Liver (tissue), 3 donors: ENCODE measurements around the gene SMAP1.

Source experiments
- EGR1 ChIP-seq, 2 donors: IDR thresholded peaks; 2 replicates each; pipeline ENCODE4 v1.6.1; 2016 to 2018; ENCODE audit warnings: antibody characterized with exemption in 2 of 2, low read depth in 2 of 2
- FOXA2 ChIP-seq: IDR thresholded peaks from 2 replicates; pipeline ENCODE4 v1.6.1; 2016; ENCODE audit warnings: antibody characterized with exemption
- GABPA ChIP-seq, 2 donors: IDR thresholded peaks in 1 of 2; conservative IDR thresholded peaks in 1 of 2; 2 replicates each; pipeline ENCODE4 v1.6.1; 2016; ENCODE audit warnings: antibody characterized with exemption in 2 of 2, mild to moderate bottlenecking in 1 of 2, moderate library complexity in 1 of 2
- JUND ChIP-seq, 2 donors: IDR thresholded peaks; 2 replicates each; pipeline ENCODE4 v1.6.1; 2016; ENCODE audit warnings: antibody characterized with exemption in 2 of 2
- RAD21 ChIP-seq, 2 donors: IDR thresholded peaks; 2 replicates each; pipeline ENCODE4 v1.6.1; 2016; ENCODE audit warnings: antibody characterized with exemption in 2 of 2, mild to moderate bottlenecking in 2 of 2
- REST ChIP-seq: IDR thresholded peaks from 2 replicates; pipeline ENCODE4 v1.6.1; 2016; ENCODE audit warnings: antibody characterized with exemption, mild to moderate bottlenecking
- SP1 ChIP-seq: IDR thresholded peaks from 2 replicates; pipeline ENCODE4 v1.6.1; 2018; ENCODE audit warnings: antibody characterized with exemption, mild to moderate bottlenecking
- TAF1 ChIP-seq: conservative IDR thresholded peaks from 2 replicates; pipeline ENCODE4 v1.6.1; 2016; ENCODE audit warnings: antibody characterized with exemption, mild to moderate bottlenecking
- YY1 ChIP-seq: IDR thresholded peaks from 2 replicates; pipeline ENCODE4 v1.6.1; 2016; ENCODE audit warnings: antibody characterized with exemption, mild to moderate bottlenecking
- TF ChIP-seq, protein P1 (sequence below): fragments of 150-350 bp; IDR thresholded peaks from 2 replicates; pipeline ENCODE4 v1.5.1; 2017; ENCODE audit warnings: improper control_type of control experiment, low read depth, low read length; ENCODE audit not compliant: missing input control
- TF ChIP-seq, protein P2 (sequence below): IDR thresholded peaks from 2 replicates; pipeline ENCODE4 v1.6.1; 2016; ENCODE audit warnings: antibody characterized with exemption
- TF ChIP-seq, protein P3 (sequence below): IDR thresholded peaks from 2 replicates; pipeline ENCODE4 v1.6.1; 2016; ENCODE audit warnings: antibody characterized with exemption
- TF ChIP-seq, protein P4 (sequence below): IDR thresholded peaks from 2 replicates; pipeline ENCODE4 v1.6.1; 2016; ENCODE audit warnings: antibody characterized with exemption
- donor health status: healthy.
- donor health status: healthy.

DNA sequence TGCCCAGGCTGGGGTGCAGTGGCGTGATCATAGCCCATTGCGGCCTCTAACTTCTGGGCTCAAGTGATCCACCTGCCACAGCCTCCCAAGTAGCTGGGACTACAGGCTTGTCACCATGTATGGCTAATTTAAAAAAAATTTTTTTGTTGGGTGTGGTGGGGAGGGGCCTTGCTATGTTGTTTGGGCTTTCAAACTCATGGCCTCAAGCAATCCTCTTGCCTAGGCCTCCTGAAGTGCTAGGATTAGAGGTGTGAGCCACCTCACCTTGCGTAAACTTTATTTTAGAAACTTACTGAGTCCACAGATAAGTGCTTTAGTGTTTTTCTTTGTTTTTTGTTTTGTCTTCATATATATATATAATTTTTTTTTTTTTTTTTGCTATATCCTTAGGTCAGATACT, 9.1 kb downstream of the SMAP1 start:
- TF ChIP-seq YY1: no peak
- TF ChIP-seq, protein P1, sequence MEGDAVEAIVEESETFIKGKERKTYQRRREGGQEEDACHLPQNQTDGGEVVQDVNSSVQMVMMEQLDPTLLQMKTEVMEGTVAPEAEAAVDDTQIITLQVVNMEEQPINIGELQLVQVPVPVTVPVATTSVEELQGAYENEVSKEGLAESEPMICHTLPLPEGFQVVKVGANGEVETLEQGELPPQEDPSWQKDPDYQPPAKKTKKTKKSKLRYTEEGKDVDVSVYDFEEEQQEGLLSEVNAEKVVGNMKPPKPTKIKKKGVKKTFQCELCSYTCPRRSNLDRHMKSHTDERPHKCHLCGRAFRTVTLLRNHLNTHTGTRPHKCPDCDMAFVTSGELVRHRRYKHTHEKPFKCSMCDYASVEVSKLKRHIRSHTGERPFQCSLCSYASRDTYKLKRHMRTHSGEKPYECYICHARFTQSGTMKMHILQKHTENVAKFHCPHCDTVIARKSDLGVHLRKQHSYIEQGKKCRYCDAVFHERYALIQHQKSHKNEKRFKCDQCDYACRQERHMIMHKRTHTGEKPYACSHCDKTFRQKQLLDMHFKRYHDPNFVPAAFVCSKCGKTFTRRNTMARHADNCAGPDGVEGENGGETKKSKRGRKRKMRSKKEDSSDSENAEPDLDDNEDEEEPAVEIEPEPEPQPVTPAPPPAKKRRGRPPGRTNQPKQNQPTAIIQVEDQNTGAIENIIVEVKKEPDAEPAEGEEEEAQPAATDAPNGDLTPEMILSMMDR: no peak
- no peak for TF ChIP-seq RAD21 (IDR thresholded peaks at IDR 0.05)
- TF ChIP-seq FOXA2: no peak
- TF ChIP-seq, protein P2, sequence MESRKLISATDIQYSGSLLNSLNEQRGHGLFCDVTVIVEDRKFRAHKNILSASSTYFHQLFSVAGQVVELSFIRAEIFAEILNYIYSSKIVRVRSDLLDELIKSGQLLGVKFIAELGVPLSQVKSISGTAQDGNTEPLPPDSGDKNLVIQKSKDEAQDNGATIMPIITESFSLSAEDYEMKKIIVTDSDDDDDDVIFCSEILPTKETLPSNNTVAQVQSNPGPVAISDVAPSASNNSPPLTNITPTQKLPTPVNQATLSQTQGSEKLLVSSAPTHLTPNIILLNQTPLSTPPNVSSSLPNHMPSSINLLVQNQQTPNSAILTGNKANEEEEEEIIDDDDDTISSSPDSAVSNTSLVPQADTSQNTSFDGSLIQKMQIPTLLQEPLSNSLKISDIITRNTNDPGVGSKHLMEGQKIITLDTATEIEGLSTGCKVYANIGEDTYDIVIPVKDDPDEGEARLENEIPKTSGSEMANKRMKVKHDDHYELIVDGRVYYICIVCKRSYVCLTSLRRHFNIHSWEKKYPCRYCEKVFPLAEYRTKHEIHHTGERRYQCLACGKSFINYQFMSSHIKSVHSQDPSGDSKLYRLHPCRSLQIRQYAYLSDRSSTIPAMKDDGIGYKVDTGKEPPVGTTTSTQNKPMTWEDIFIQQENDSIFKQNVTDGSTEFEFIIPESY: no peak
- TF ChIP-seq JUND (IDR thresholded peaks at IDR 0.05): no peak
- TF ChIP-seq REST: no peak
- no peak for TF ChIP-seq SP1
- no peak for TF ChIP-seq TAF1
- TF ChIP-seq, protein P3, sequence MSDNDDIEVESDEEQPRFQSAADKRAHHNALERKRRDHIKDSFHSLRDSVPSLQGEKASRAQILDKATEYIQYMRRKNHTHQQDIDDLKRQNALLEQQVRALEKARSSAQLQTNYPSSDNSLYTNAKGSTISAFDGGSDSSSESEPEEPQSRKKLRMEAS: no peak
- no peak for TF ChIP-seq GABPA (IDR thresholded peaks at IDR 0.05 in 1 of 2, conservative IDR thresholded peaks at IDR 0.05 in 1 of 2)
- no peak for TF ChIP-seq EGR1 (IDR thresholded peaks at IDR 0.05; ENCODE audit: low read depth in 2 of 2)
- TF ChIP-seq, protein P4, sequence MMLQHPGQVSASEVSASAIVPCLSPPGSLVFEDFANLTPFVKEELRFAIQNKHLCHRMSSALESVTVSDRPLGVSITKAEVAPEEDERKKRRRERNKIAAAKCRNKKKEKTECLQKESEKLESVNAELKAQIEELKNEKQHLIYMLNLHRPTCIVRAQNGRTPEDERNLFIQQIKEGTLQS: no peak
